ENCODE measurements around the gene TMEM127.
"Not testable (repeated sequence)": the region's sequence is repeated elsewhere in the genome, so short reads cannot be mapped to it uniquely, and the experiment has no call there.

Gene TMEM127

GRCh38 chr2:96238266-96238665, 27.5 kb downstream of the TMEM127 start:
- ATAC-seq (no peak), DNase-seq (ENCODE audit: low spot score in 2 of 2) (no peak)
- H3K36me3 Mint-ChIP-seq, result no peaks in the 10 kb centered on the region
- no peaks in the 10 kb centered on the region for H3K9me3 Mint-ChIP-seq
- H3K4me3 Mint-ChIP-seq, result no peak overlapping the region
- H3K27ac Mint-ChIP-seq, result no peak overlapping the region
- peaks cover 27% of the 10 kb centered on the region for H3K4me1 Mint-ChIP-seq

GRCh38 chr2:96236882-96237281, 28.9 kb downstream of the TMEM127 start:
- Mint-ChIP-seq H3K27ac (no peak overlapping the region), H3K4me1 (peaks cover 13% of the 10 kb centered on the region), H3K36me3 (no peaks in the 10 kb centered on the region), H3K9me3 (no peaks in the 10 kb centered on the region), H3K4me3 (no peak overlapping the region)
- no peak for DNase-seq (ENCODE audit: low spot score in 2 of 2)
- no peak for ATAC-seq

GRCh38 chr2:96233880-96234316, 31.9 kb downstream of the TMEM127 start:
- DNase-seq (ENCODE audit: low spot score in 2 of 2) (no peak), ATAC-seq (no peak)
- Mint-ChIP-seq H3K4me3 (no peak overlapping the region), H3K36me3 (no peaks in the 10 kb centered on the region), H3K27ac (no peak overlapping the region), H3K4me1 (peaks cover 5% of the 10 kb centered on the region), H3K9me3 (no peaks in the 10 kb centered on the region)

GRCh38 chr2:96233436-96233835, 32.4 kb downstream of the TMEM127 start:
- Mint-ChIP-seq H3K9me3 (no peaks in the 10 kb centered on the region), H3K27ac (no peak overlapping the region), H3K4me1 (peaks cover 5% of the 10 kb centered on the region), H3K4me3 (no peak overlapping the region), H3K36me3 (no peaks in the 10 kb centered on the region)
- DNase-seq (ENCODE audit: low spot score in 2 of 2), result no peak
- ATAC-seq, result no peak

- H3K9me3 Mint-ChIP-seq, result no peaks in the 10 kb centered on the region
- H3K27ac Mint-ChIP-seq, result no peak overlapping the region
- H3K4me1 Mint-ChIP-seq, result peaks cover 5% of the 10 kb centered on the region
- DNase-seq (ENCODE audit: low spot score in 2 of 2), result no peak
- H3K4me3 Mint-ChIP-seq, result no peak overlapping the region
- ATAC-seq, result no peak
- no peaks in the 10 kb centered on the region for H3K36me3 Mint-ChIP-seq
These were observed 34.5 kb downstream of the TMEM127 start for GRCh38 chr2:96231316-96231715.

GRCh38 chr2:96225016-96225533, 40.7 kb downstream of the TMEM127 start:
- no peak overlapping the region for H3K27ac Mint-ChIP-seq

GRCh38 chr2:96221106-96221505, 44.7 kb downstream of the TMEM127 start:
- H3K27ac Mint-ChIP-seq; DNase-seq (ENCODE audit: low spot score in 2 of 2); ATAC-seq; H3K36me3 Mint-ChIP-seq; H3K4me1 Mint-ChIP-seq; H3K9me3 Mint-ChIP-seq; H3K4me3 Mint-ChIP-seq: not testable (repeated sequence)

More at GRCh38 chr2:96225016-96225533, 40.7 kb downstream of the TMEM127 start:
- no peaks in the 10 kb centered on the region for H3K36me3 Mint-ChIP-seq
- no peaks in the 10 kb centered on the region for H3K9me3 Mint-ChIP-seq
- H3K4me1 Mint-ChIP-seq, result no peaks in the 10 kb centered on the region
- DNase-seq (ENCODE audit: low spot score in 2 of 2), result no peak
- no peak overlapping the region for H3K4me3 Mint-ChIP-seq
- no peak for ATAC-seq

- not testable (repeated sequence) for ATAC-seq; H3K4me3 Mint-ChIP-seq; H3K4me1 Mint-ChIP-seq; H3K9me3 Mint-ChIP-seq; DNase-seq (ENCODE audit: low spot score in 2 of 2); H3K36me3 Mint-ChIP-seq
- peak overlapping the region; percentile 52 for H3K27ac Mint-ChIP-seq
These were observed 45.8 kb downstream of the TMEM127 start for GRCh38 chr2:96219959-96220358.

- Mint-ChIP-seq H3K4me1 (no peaks in the 10 kb centered on the region), H3K36me3 (no peaks in the 10 kb centered on the region), H3K27ac (no peak overlapping the region), H3K4me3 (no peak overlapping the region), H3K9me3 (no peaks in the 10 kb centered on the region)
- ATAC-seq (no peak), DNase-seq (ENCODE audit: low spot score in 2 of 2) (no peak)
These were observed 47.2 kb downstream of the TMEM127 start for GRCh38 chr2:96218508-96219131.

GRCh38 chr2:96214554-96214953, 51.2 kb downstream of the TMEM127 start:
- ATAC-seq (no peak), DNase-seq (ENCODE audit: low spot score in 2 of 2) (no peak)
- H3K4me3 Mint-ChIP-seq, result no peak overlapping the region
- H3K36me3 Mint-ChIP-seq, result no peaks in the 10 kb centered on the region
- no peak overlapping the region for H3K27ac Mint-ChIP-seq
- H3K9me3 Mint-ChIP-seq, result no peaks in the 10 kb centered on the region
- H3K4me1 Mint-ChIP-seq, result peaks cover 9% of the 10 kb centered on the region

- Mint-ChIP-seq H3K36me3 (no peaks in the 10 kb centered on the region), H3K4me3 (no peak overlapping the region), H3K4me1 (peaks cover 12% of the 10 kb centered on the region), H3K9me3 (no peaks in the 10 kb centered on the region), H3K27ac (no peak overlapping the region)
- no peak for ATAC-seq
- no peak for DNase-seq (ENCODE audit: low spot score in 2 of 2)
These were observed 52.4 kb downstream of the TMEM127 start for GRCh38 chr2:96213379-96213778.

GRCh38 chr2:96212339-96212738, 53.5 kb downstream of the TMEM127 start:
- ATAC-seq, result no peak
- H3K4me3 Mint-ChIP-seq, result no peak overlapping the region

GRCh38 chr2:96209729-96210085, 56.1 kb downstream of the TMEM127 start:
- H3K27ac Mint-ChIP-seq, result no peak overlapping the region
- ATAC-seq, result no peak
- peaks cover 35% of the 10 kb centered on the region for H3K36me3 Mint-ChIP-seq
- peaks cover 28% of the 10 kb centered on the region for H3K4me1 Mint-ChIP-seq
- peak overlapping the region; percentile 92 for H3K4me3 Mint-ChIP-seq
- no peaks in the 10 kb centered on the region for H3K9me3 Mint-ChIP-seq
- no peak for DNase-seq (ENCODE audit: low spot score in 2 of 2)

More at GRCh38 chr2:96212339-96212738, 53.5 kb downstream of the TMEM127 start:
- no peak for DNase-seq (ENCODE audit: low spot score in 2 of 2)
- Mint-ChIP-seq H3K9me3 (no peaks in the 10 kb centered on the region), H3K36me3 (peaks cover 9% of the 10 kb centered on the region), H3K4me1 (peaks cover 12% of the 10 kb centered on the region), H3K27ac (no peak overlapping the region)

- Mint-ChIP-seq H3K27ac (peak overlapping the region; percentile 89), H3K9me3 (no peaks in the 10 kb centered on the region), H3K4me1 (peaks cover 33% of the 10 kb centered on the region), H3K4me3 (peak overlapping the region; percentile 92), H3K36me3 (peaks cover 40% of the 10 kb centered on the region)
- ATAC-seq (no peak), DNase-seq (ENCODE audit: low spot score in 2 of 2) (no peak)
These were observed 56.6 kb downstream of the TMEM127 start for GRCh38 chr2:96209011-96209728.

GRCh38 chr2:96208143-96209010, 57.4 kb downstream of the TMEM127 start, which contains the start of gene STARD7:
TSS of gene STARD7 (minus strand) at chr2:96208827. CDS start at chr2:96208434, 393 bp downstream.
- Mint-ChIP-seq H3K4me3 (peak within 1 kb of the TSS; percentile 92), H3K4me1 (peaks cover 40% of the 10 kb centered on the region), H3K9me3 (no peaks in the 10 kb centered on the region), H3K36me3 (peaks cover 48% of the 10 kb centered on the region), H3K27ac (peak within 1 kb of the TSS; percentile 89)
- ATAC-seq (peak; percentile 93), DNase-seq (ENCODE audit: low spot score in 2 of 2) (peak; percentile 95 to 99)
